Measurements from ENCODE around the gene SF3B3.

Gene SF3B3

GRCh38 chr16:70523743-70524398 lies at the start of gene SF3B3:
Gene SF3B3 (plus strand): TSS chr16:70523816. CDS start chr16:70526657, 2,841 bp downstream.
- peak; percentile 81 for DNase-seq

GRCh38 chr16:70474320-70475053 lies 49.1 kb upstream of the SF3B3 start:
- no peak for DNase-seq

GRCh38 chr16:70475054-70475871 lies 48.4 kb upstream of the SF3B3 start:
- no peak for DNase-seq

- no peak for DNase-seq
Measured at GRCh38 chr16:70476272-70477020, 47.2 kb upstream of the SF3B3 start.

- no peak for DNase-seq
Measured at GRCh38 chr16:70478169-70478568, 45.4 kb upstream of the SF3B3 start.

- no peak for DNase-seq
Measured at GRCh38 chr16:70478912-70479341, 44.7 kb upstream of the SF3B3 start.

GRCh38 chr16:70480127-70481105 lies 43.2 kb upstream of the SF3B3 start:
- DNase-seq = no peak

- DNase-seq = no peak
Measured at GRCh38 chr16:70481929-70482536, 41.6 kb upstream of the SF3B3 start.

GRCh38 chr16:70482624-70483023 lies 41.0 kb upstream of the SF3B3 start:
- no peak for DNase-seq

- no peak for DNase-seq
Measured at GRCh38 chr16:70483426-70483825, 40.2 kb upstream of the SF3B3 start.

- no peak for DNase-seq
Measured at GRCh38 chr16:70484867-70485266, 38.7 kb upstream of the SF3B3 start.

- no peak for DNase-seq
Measured at GRCh38 chr16:70490261-70490660, 33.4 kb upstream of the SF3B3 start.

- no peak for DNase-seq
Measured at GRCh38 chr16:70493802-70494201, 29.8 kb upstream of the SF3B3 start.

GRCh38 chr16:70494202-70494770 lies 29.3 kb upstream of the SF3B3 start:
- DNase-seq = no peak

GRCh38 chr16:70494777-70495176 lies 28.8 kb upstream of the SF3B3 start:
- no peak for DNase-seq

GRCh38 chr16:70495425-70496182 lies 28.0 kb upstream of the SF3B3 start:
- no peak for DNase-seq

- DNase-seq = no peak
Measured at GRCh38 chr16:70496513-70496912, 27.1 kb upstream of the SF3B3 start.

- DNase-seq = no peak
Measured at GRCh38 chr16:70508752-70509151, 14.9 kb upstream of the SF3B3 start.

GRCh38 chr16:70510216-70510615 lies 13.4 kb upstream of the SF3B3 start:
- no peak for DNase-seq

- DNase-seq = no peak
Measured at GRCh38 chr16:70511833-70512232, 11.8 kb upstream of the SF3B3 start.
